Measurements from ENCODE around the gene LSM14A. TPM values are rescaled to one million over a fixed set of nuclear protein-coding genes. Genes with fewer than 3 reads are reported as not detected.
A peak's percentile ranks its signal among the peaks of the same experiment; 100 is the strongest.

LSM14A gene
- total and polyA plus RNA-seq, 4 donors = 60.8 to 106 (median 93.2) TPM

- Histone ChIP-seq H3K4me3 (ENCODE audit: low read depth, low read length) (no peak overlapping the region), H3K27ac (ENCODE audit: low read depth, low read length) (no peak overlapping the region), H3K9me3 (ENCODE audit: control insufficient read depth, insufficient read depth, low read length) (no peaks in the 10 kb centered on the region), H3K27me3 (ENCODE audit: control insufficient read depth, insufficient read depth, low read length) (no peaks in the 10 kb centered on the region), H3K4me1 (ENCODE audit: control insufficient read depth, insufficient read depth, low read length) (no peaks in the 10 kb centered on the region), H3K36me3 (ENCODE audit: control insufficient read depth, insufficient read depth, low read length) (peaks cover 33% of the 10 kb centered on the region)
- peak in 2 of 6 donors; percentile 28 to 52 for DNase-seq (ENCODE audit: low read depth in 4 of 6, low spot score in 6 of 6)
- WGBS (ENCODE audit: insufficient coverage) = 96% methylated on average over 4 of the region's 18 CpGs
Measured at GRCh38 chr19:34217952-34218817, 45.9 kb downstream of the LSM14A start.

GRCh38 chr19:34218818-34219164 lies 46.5 kb downstream of the LSM14A start:
- H3K27ac ChIP-seq (ENCODE audit: low read depth, low read length) = no peak overlapping the region
- DNase-seq (ENCODE audit: low read depth in 4 of 6, low spot score in 6 of 6) = no peak
- no peaks in the 10 kb centered on the region for H3K27me3 ChIP-seq (ENCODE audit: control insufficient read depth, insufficient read depth, low read length)
- H3K36me3 ChIP-seq (ENCODE audit: control insufficient read depth, insufficient read depth, low read length) = peaks cover 34% of the 10 kb centered on the region
- no peaks in the 10 kb centered on the region for H3K4me1 ChIP-seq (ENCODE audit: control insufficient read depth, insufficient read depth, low read length)
- no peaks in the 10 kb centered on the region for H3K9me3 ChIP-seq (ENCODE audit: control insufficient read depth, insufficient read depth, low read length)
- no CpG with 5 or more reads among the region's 2 CpGs for WGBS (ENCODE audit: insufficient coverage)
- no peak overlapping the region for H3K4me3 ChIP-seq (ENCODE audit: low read depth, low read length)

GRCh38 chr19:34220472-34221063 lies 48.3 kb downstream of the LSM14A start:
- no peak overlapping the region for H3K27ac ChIP-seq (ENCODE audit: low read depth, low read length)
- no peaks in the 10 kb centered on the region for H3K4me1 ChIP-seq (ENCODE audit: control insufficient read depth, insufficient read depth, low read length)
- H3K27me3 ChIP-seq (ENCODE audit: control insufficient read depth, insufficient read depth, low read length) = no peaks in the 10 kb centered on the region
- H3K36me3 ChIP-seq (ENCODE audit: control insufficient read depth, insufficient read depth, low read length) = peaks cover 42% of the 10 kb centered on the region
- no peak overlapping the region for H3K4me3 ChIP-seq (ENCODE audit: low read depth, low read length)
- DNase-seq (ENCODE audit: low read depth in 4 of 6, low spot score in 6 of 6) = peak in 3 of 6 donors; percentile 47 to 82 (median 76)
- no CpG with 5 or more reads among the region's 4 CpGs for WGBS (ENCODE audit: insufficient coverage)
- H3K9me3 ChIP-seq (ENCODE audit: control insufficient read depth, insufficient read depth, low read length) = no peaks in the 10 kb centered on the region

- no peak overlapping the region for H3K4me3 ChIP-seq (ENCODE audit: low read depth, low read length)
- WGBS (ENCODE audit: insufficient coverage) = 100% methylated on average over 1 of the region's 1 CpG
- H3K36me3 ChIP-seq (ENCODE audit: control insufficient read depth, insufficient read depth, low read length) = peaks cover 45% of the 10 kb centered on the region
Measured at GRCh38 chr19:34222386-34222785, 50.1 kb downstream of the LSM14A start.

GRCh38 chr19:34224996-34225658 lies 52.8 kb downstream of the LSM14A start:
- no peaks in the 10 kb centered on the region for H3K27me3 ChIP-seq (ENCODE audit: control insufficient read depth, insufficient read depth, low read length)
- WGBS (ENCODE audit: insufficient coverage) = no CpG with 5 or more reads among the region's 2 CpGs
- H3K27ac ChIP-seq (ENCODE audit: low read depth, low read length) = no peak overlapping the region
- H3K9me3 ChIP-seq (ENCODE audit: control insufficient read depth, insufficient read depth, low read length) = no peaks in the 10 kb centered on the region
- DNase-seq (ENCODE audit: low read depth in 4 of 6, low spot score in 6 of 6) = no peak
- no peak overlapping the region for H3K4me3 ChIP-seq (ENCODE audit: low read depth, low read length)
- H3K36me3 ChIP-seq (ENCODE audit: control insufficient read depth, insufficient read depth, low read length) = peaks cover 43% of the 10 kb centered on the region
- H3K4me1 ChIP-seq (ENCODE audit: control insufficient read depth, insufficient read depth, low read length) = no peaks in the 10 kb centered on the region

More at GRCh38 chr19:34222386-34222785, 50.1 kb downstream of the LSM14A start:
- H3K9me3 ChIP-seq (ENCODE audit: control insufficient read depth, insufficient read depth, low read length) = no peaks in the 10 kb centered on the region
- no peaks in the 10 kb centered on the region for H3K4me1 ChIP-seq (ENCODE audit: control insufficient read depth, insufficient read depth, low read length)
- no peaks in the 10 kb centered on the region for H3K27me3 ChIP-seq (ENCODE audit: control insufficient read depth, insufficient read depth, low read length)
- H3K27ac ChIP-seq (ENCODE audit: low read depth, low read length) = no peak overlapping the region
- DNase-seq (ENCODE audit: low read depth in 4 of 6, low spot score in 6 of 6) = no peak

GRCh38 chr19:34225659-34226015 lies 53.3 kb downstream of the LSM14A start:
- H3K27ac ChIP-seq (ENCODE audit: low read depth, low read length) = no peak overlapping the region
- H3K36me3 ChIP-seq (ENCODE audit: control insufficient read depth, insufficient read depth, low read length) = peaks cover 43% of the 10 kb centered on the region
- no peak for DNase-seq (ENCODE audit: low read depth in 4 of 6, low spot score in 6 of 6)
- no peak overlapping the region for H3K4me3 ChIP-seq (ENCODE audit: low read depth, low read length)
- H3K4me1 ChIP-seq (ENCODE audit: control insufficient read depth, insufficient read depth, low read length) = no peaks in the 10 kb centered on the region
- H3K27me3 ChIP-seq (ENCODE audit: control insufficient read depth, insufficient read depth, low read length) = no peaks in the 10 kb centered on the region
- H3K9me3 ChIP-seq (ENCODE audit: control insufficient read depth, insufficient read depth, low read length) = no peaks in the 10 kb centered on the region

- H3K27ac ChIP-seq (ENCODE audit: low read depth, low read length) = no peak overlapping the region
- 100% methylated on average over 1 of the region's 2 CpGs for WGBS (ENCODE audit: insufficient coverage)
- peaks cover 41% of the 10 kb centered on the region for H3K36me3 ChIP-seq (ENCODE audit: control insufficient read depth, insufficient read depth, low read length)
- no peaks in the 10 kb centered on the region for H3K4me1 ChIP-seq (ENCODE audit: control insufficient read depth, insufficient read depth, low read length)
- H3K9me3 ChIP-seq (ENCODE audit: control insufficient read depth, insufficient read depth, low read length) = no peaks in the 10 kb centered on the region
- H3K4me3 ChIP-seq (ENCODE audit: low read depth, low read length) = no peak overlapping the region
- DNase-seq (ENCODE audit: low read depth in 4 of 6, low spot score in 6 of 6) = no peak
- no peaks in the 10 kb centered on the region for H3K27me3 ChIP-seq (ENCODE audit: control insufficient read depth, insufficient read depth, low read length)
Measured at GRCh38 chr19:34226036-34226435, 53.7 kb downstream of the LSM14A start.

GRCh38 chr19:34228347-34228746 lies 56.0 kb downstream of the LSM14A start:
- DNase-seq (ENCODE audit: low read depth in 4 of 6, low spot score in 6 of 6) = no peak
- Histone ChIP-seq H3K36me3 (ENCODE audit: control insufficient read depth, insufficient read depth, low read length) (peaks cover 26% of the 10 kb centered on the region), H3K4me3 (ENCODE audit: low read depth, low read length) (no peak overlapping the region), H3K27me3 (ENCODE audit: control insufficient read depth, insufficient read depth, low read length) (no peaks in the 10 kb centered on the region), H3K27ac (ENCODE audit: low read depth, low read length) (no peak overlapping the region), H3K9me3 (ENCODE audit: control insufficient read depth, insufficient read depth, low read length) (no peaks in the 10 kb centered on the region), H3K4me1 (ENCODE audit: control insufficient read depth, insufficient read depth, low read length) (peaks cover 8% of the 10 kb centered on the region)
- WGBS (ENCODE audit: insufficient coverage) = no CpG with 5 or more reads among the region's 1 CpG

- peak in 1 of 6 donors; percentile 20 for DNase-seq (ENCODE audit: low read depth in 4 of 6, low spot score in 6 of 6)
- Histone ChIP-seq H3K36me3 (ENCODE audit: control insufficient read depth, insufficient read depth, low read length) (peaks cover 24% of the 10 kb centered on the region), H3K4me3 (ENCODE audit: low read depth, low read length) (no peak overlapping the region), H3K9me3 (ENCODE audit: control insufficient read depth, insufficient read depth, low read length) (no peaks in the 10 kb centered on the region), H3K4me1 (ENCODE audit: control insufficient read depth, insufficient read depth, low read length) (peaks cover 8% of the 10 kb centered on the region), H3K27me3 (ENCODE audit: control insufficient read depth, insufficient read depth, low read length) (no peaks in the 10 kb centered on the region), H3K27ac (ENCODE audit: low read depth, low read length) (no peak overlapping the region)
- WGBS (ENCODE audit: insufficient coverage) = no CpG with 5 or more reads among the region's 3 CpGs
Measured at GRCh38 chr19:34228762-34229161, 56.5 kb downstream of the LSM14A start.

Data from spinal cord (tissue), 10 donors.